ENCODE measurements around the gene SPTLC2.
"Not testable (repeated sequence)": the region's sequence is repeated elsewhere in the genome, so short reads cannot be mapped to it uniquely, and the experiment has no call there.

Gene SPTLC2

GRCh38 chr14:77554816-77555599 is 61.4 kb downstream of the SPTLC2 start:
- no peak for DNase-seq (ENCODE audit: low read depth)
- no peak overlapping the region for H3K4me3 ChIP-seq (ENCODE audit: low read depth, low read length)
- no peak for TF ChIP-seq CTCF (IDR thresholded peaks at IDR 0.05; ENCODE audit: low read depth, low read length, missing control alignments)

GRCh38 chr14:77554207-77554606 is 62.2 kb downstream of the SPTLC2 start:
- no peak for DNase-seq (ENCODE audit: low read depth)
- peak overlapping the region; percentile 5; the same call in 1 of the 2 replicates for H3K4me3 ChIP-seq (ENCODE audit: low read depth, low read length)
- no peak for TF ChIP-seq CTCF (IDR thresholded peaks at IDR 0.05; ENCODE audit: low read depth, low read length, missing control alignments)

- no peak for TF ChIP-seq CTCF (IDR thresholded peaks at IDR 0.05; ENCODE audit: low read depth, low read length, missing control alignments)
- H3K4me3 ChIP-seq (ENCODE audit: low read depth, low read length): no peak overlapping the region
- DNase-seq (ENCODE audit: low read depth): no peak
Observed at GRCh38 chr14:77549451-77549850, 67.0 kb downstream of the SPTLC2 start.

- TF ChIP-seq CTCF (IDR thresholded peaks at IDR 0.05; ENCODE audit: low read depth, low read length, missing control alignments): peak; percentile 39
Observed at GRCh38 chr14:77547512-77548180, 68.8 kb downstream of the SPTLC2 start.

GRCh38 chr14:77545171-77545570 is 71.3 kb downstream of the SPTLC2 start:
- not testable (repeated sequence) for DNase-seq (ENCODE audit: low read depth); H3K4me3 ChIP-seq (ENCODE audit: low read depth, low read length)

More at GRCh38 chr14:77547512-77548180, 68.8 kb downstream of the SPTLC2 start:
- DNase-seq (ENCODE audit: low read depth): no peak
- no peak overlapping the region for H3K4me3 ChIP-seq (ENCODE audit: low read depth, low read length)

- no peak for TF ChIP-seq CTCF (IDR thresholded peaks at IDR 0.05; ENCODE audit: low read depth, low read length, missing control alignments)
- no peak overlapping the region for H3K4me3 ChIP-seq (ENCODE audit: low read depth, low read length)
- no peak for DNase-seq (ENCODE audit: low read depth)
Observed at GRCh38 chr14:77544571-77544970, 71.9 kb downstream of the SPTLC2 start.

- no peak for TF ChIP-seq CTCF (IDR thresholded peaks at IDR 0.05; ENCODE audit: low read depth, low read length, missing control alignments)
- DNase-seq (ENCODE audit: low read depth): no peak
- no peak overlapping the region for H3K4me3 ChIP-seq (ENCODE audit: low read depth, low read length)
Observed at GRCh38 chr14:77543637-77544334, 72.7 kb downstream of the SPTLC2 start.
